Neural progenitor cell (in vitro differentiated cells): ENCODE results near the gene PRKCA. TPM values are rescaled to one million over a fixed set of nuclear protein-coding genes. Genes with fewer than 3 reads are reported as not detected.

ENCODE experiments used
- DNase-seq: peaks from one replicate; pipeline ENCODE4 v3.0.0-alpha.2; 2016; ENCODE audit warnings: low spot score
- H2AFZ ChIP-seq: fragments of 200-600 bp; sonication (generic); replicated peaks from 2 replicates; pipeline ENCODE4 v1.6.1; 2016; ENCODE audit warnings: antibody characterized with exemption
- H3F3A ChIP-seq: fragments of 200-600 bp; sonication (generic); 2 replicates; pipeline ENCODE4 v1.6.1; 2016; ENCODE audit warnings: antibody characterized with exemption, low read depth
- H3K27ac ChIP-seq: fragments of 200-600 bp; sonication (generic); 2 replicates; pipeline ENCODE4 v1.5.1; 2016; ENCODE audit warnings: mild to moderate bottlenecking
- H3K27me3 ChIP-seq: fragments of 200-600 bp; sonication (generic); 2 replicates; pipeline ENCODE4 v1.6.1; 2016; ENCODE audit warnings: mild to moderate bottlenecking, moderate library complexity
- H3K36me3 ChIP-seq: fragments of 200-600 bp; sonication (generic); 2 replicates; pipeline ENCODE4 v1.5.1; 2016
- H3K4me1 ChIP-seq: fragments of 200-600 bp; sonication (generic); 2 replicates; pipeline ENCODE4 v1.6.1; 2016; ENCODE audit warnings: mixed run types
- H3K4me2 ChIP-seq: fragments of 200-600 bp; sonication (generic); 2 replicates; pipeline ENCODE4 v1.6.1; 2016
- H3K4me3 ChIP-seq: fragments of 200-600 bp; sonication (generic); 2 replicates; pipeline ENCODE4 v1.5.1; 2016
- H3K79me2 ChIP-seq: fragments of 200-600 bp; sonication (generic); 2 replicates; pipeline ENCODE4 v1.6.1; 2016; ENCODE audit warnings: low read depth
- H3K9ac ChIP-seq: fragments of 200-600 bp; sonication (generic); 2 replicates; pipeline ENCODE4 v1.6.1; 2016
- H3K9me3 ChIP-seq: fragments of 200-600 bp; sonication (generic); 2 replicates; pipeline ENCODE4 v1.5.1; 2016; ENCODE audit warnings: low read depth
- H4K20me1 ChIP-seq: fragments of 200-600 bp; sonication (generic); 2 replicates; pipeline ENCODE4 v1.6.1; 2016; ENCODE audit warnings: low read depth
- H3K27ac Mint-ChIP-seq: 3 replicates; pipeline ENCODE4 v1.8.0; 2021; ENCODE audit warnings: mixed read lengths
- H3K27me3 Mint-ChIP-seq: 2 replicates; pipeline ENCODE4 v1.8.0; 2022; ENCODE audit warnings: low read depth, mild to moderate bottlenecking, inconsistent platforms, moderate library complexity, mixed read lengths; ENCODE audit not compliant: insufficient read depth
- H3K36me3 Mint-ChIP-seq: 3 replicates; pipeline ENCODE4 v1.8.0; 2021; ENCODE audit warnings: mixed read lengths
- H3K4me1 Mint-ChIP-seq: 3 replicates; pipeline ENCODE4 v1.8.0; 2021; ENCODE audit warnings: mixed read lengths
- H3K4me3 Mint-ChIP-seq: 3 replicates; pipeline ENCODE4 v1.8.0; 2021; ENCODE audit warnings: mild to moderate bottlenecking, moderate library complexity, mixed read lengths
- H3K9me3 Mint-ChIP-seq: 3 replicates; pipeline ENCODE4 v1.8.0; 2020; ENCODE audit warnings: mixed read lengths
- EZH2 ChIP-seq: fragments of 200-600 bp; sonication (generic); IDR thresholded peaks from 2 replicates; pipeline ENCODE4 v1.6.1; 2017; ENCODE audit warnings: antibody characterized with exemption, mild to moderate bottlenecking, moderate library complexity
- EZH2phosphoT487 ChIP-seq: fragments of 200-600 bp; sonication (generic); IDR thresholded peaks from 2 replicates; pipeline ENCODE4 v1.6.1; 2017; ENCODE audit warnings: antibody characterized with exemption
- total RNA-seq: library from RNA; depleted of rRNA; stranded (reverse); fragments of >200 nt; gene quantifications from 2 replicates; pipeline ENCODE4 v1.2.3, GENCODE V29; 2015; ENCODE audit warnings: low replicate concordance
- TF ChIP-seq, protein P1 (sequence below): fragments of 200-600 bp; sonication (generic); IDR thresholded peaks from 2 replicates; pipeline ENCODE4 v1.5.1; 2017; ENCODE audit warnings: antibody characterized with exemption, mild to moderate bottlenecking

Gene PRKCA
- total RNA-seq, 1 donor from 2014 or later, result 2.1 TPM

DNA sequence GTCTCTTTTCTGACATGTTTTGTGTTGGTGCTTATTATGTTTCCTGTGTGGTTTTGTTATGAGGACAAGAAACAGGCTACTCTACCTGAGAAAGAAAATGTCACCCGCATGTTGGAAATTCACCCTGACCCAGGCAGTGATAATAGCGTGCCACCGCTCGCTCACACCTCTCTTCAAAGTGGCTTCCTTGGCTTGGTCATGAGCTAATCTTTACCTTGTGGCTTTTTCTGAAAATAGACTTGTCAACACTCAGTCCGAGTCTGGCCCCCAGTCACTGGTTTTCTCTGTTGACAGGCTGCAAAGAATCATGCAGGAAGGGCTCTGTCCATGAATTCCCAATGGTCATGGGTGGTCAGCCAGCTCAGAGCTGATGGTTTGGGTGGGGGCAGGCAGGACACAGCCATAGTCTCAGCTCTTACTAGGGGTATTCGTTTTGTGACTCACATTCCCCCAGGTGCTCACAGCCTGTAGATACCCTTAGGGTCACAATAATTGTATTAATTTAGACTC, 411.2 kb downstream of the PRKCA start:
- no peak overlapping the region for H2AFZ ChIP-seq
- Mint-ChIP-seq H3K36me3 (no peaks in the 10 kb centered on the region), H3K27ac (no peak overlapping the region), H3K4me1 (peaks cover 57% of the 10 kb centered on the region), H3K27me3 (peaks cover 8% of the 10 kb centered on the region), H3K9me3 (no peaks in the 10 kb centered on the region), H3K4me3 (no peak overlapping the region)
- H3K4me2 ChIP-seq, result no peak overlapping the region
- no peaks in the 10 kb centered on the region for H4K20me1 ChIP-seq
- H3K4me1 ChIP-seq, result peaks cover 20% of the 10 kb centered on the region
- DNase-seq, result no peak
- no peaks in the 10 kb centered on the region for H3K36me3 ChIP-seq
- H3F3A ChIP-seq, result no peaks in the 10 kb centered on the region
- TF ChIP-seq EZH2phosphoT487 (no peak), EZH2 (no peak)
- TF ChIP-seq, protein P1, sequence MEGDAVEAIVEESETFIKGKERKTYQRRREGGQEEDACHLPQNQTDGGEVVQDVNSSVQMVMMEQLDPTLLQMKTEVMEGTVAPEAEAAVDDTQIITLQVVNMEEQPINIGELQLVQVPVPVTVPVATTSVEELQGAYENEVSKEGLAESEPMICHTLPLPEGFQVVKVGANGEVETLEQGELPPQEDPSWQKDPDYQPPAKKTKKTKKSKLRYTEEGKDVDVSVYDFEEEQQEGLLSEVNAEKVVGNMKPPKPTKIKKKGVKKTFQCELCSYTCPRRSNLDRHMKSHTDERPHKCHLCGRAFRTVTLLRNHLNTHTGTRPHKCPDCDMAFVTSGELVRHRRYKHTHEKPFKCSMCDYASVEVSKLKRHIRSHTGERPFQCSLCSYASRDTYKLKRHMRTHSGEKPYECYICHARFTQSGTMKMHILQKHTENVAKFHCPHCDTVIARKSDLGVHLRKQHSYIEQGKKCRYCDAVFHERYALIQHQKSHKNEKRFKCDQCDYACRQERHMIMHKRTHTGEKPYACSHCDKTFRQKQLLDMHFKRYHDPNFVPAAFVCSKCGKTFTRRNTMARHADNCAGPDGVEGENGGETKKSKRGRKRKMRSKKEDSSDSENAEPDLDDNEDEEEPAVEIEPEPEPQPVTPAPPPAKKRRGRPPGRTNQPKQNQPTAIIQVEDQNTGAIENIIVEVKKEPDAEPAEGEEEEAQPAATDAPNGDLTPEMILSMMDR, result no peak
- no peak overlapping the region for H3K4me3 ChIP-seq
- H3K9ac ChIP-seq, result no peak overlapping the region
- H3K27ac ChIP-seq, result no peak overlapping the region
- H3K79me2 ChIP-seq, result no peaks in the 10 kb centered on the region
- no peaks in the 10 kb centered on the region for H3K27me3 ChIP-seq
- H3K9me3 ChIP-seq, result no peaks in the 10 kb centered on the region

DNA sequence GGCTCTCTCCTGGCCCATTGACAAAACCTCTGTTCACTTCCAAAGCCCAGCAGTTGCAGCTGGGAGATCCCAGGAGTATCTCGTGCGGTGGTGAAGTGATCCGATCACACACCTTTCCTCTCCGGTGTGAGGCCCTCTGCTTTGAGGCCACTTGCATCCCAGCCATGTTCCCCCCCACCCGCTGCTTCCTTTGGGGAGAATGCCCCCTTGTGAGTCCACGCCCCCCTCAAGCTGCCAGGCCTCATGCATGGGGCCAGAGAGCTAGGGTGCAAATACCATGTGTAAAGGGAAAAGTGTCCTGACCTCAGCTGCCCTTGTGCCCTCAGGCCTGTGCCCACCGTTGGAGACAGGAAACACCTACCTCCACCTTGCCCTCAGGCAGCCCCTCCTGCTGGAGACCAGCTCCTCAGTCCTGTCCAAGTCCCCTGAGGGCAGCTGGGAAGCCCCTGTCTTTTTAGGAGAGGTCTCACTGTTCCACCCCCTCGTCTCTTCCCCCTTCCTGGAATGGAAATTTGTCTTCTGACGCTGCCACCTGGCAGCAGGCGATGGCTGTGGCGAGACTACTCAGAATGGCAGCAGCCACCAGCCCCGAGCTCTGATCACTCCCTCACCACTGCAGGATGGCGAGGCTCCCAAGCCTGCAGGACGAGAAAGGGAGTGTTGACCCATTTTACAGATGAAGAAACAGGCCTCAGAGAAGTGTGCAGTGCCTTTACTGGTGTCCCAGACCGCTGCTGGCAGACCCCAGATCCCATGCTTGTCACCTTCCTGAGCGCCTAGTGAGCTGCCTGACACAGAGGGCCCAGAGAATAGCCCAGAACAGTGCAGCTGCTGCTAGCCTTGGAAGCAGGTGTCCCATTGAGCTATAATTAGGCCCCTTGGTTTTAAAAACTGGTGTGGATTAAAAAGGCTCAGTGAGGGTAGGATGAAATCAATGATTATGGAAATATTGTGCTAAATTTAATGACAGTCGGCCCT, 411.9 kb downstream of the PRKCA start:
- no peaks in the 10 kb centered on the region for H3K9me3 ChIP-seq
- peaks cover 20% of the 10 kb centered on the region for H3K4me1 ChIP-seq
- H3K9me3 Mint-ChIP-seq, result no peaks in the 10 kb centered on the region
- peaks cover 8% of the 10 kb centered on the region for H3K27me3 Mint-ChIP-seq
- DNase-seq, result no peak
- H3K4me2 ChIP-seq, result no peak overlapping the region
- H3K4me1 Mint-ChIP-seq, result peaks cover 57% of the 10 kb centered on the region
- H3K4me3 ChIP-seq, result no peak overlapping the region
- H3K36me3 ChIP-seq, result no peaks in the 10 kb centered on the region
- H3K27ac ChIP-seq, result no peak overlapping the region
- no peaks in the 10 kb centered on the region for H3F3A ChIP-seq
- no peaks in the 10 kb centered on the region for H3K27me3 ChIP-seq
- H3K9ac ChIP-seq, result no peak overlapping the region
- H4K20me1 ChIP-seq, result no peaks in the 10 kb centered on the region
- H3K79me2 ChIP-seq, result no peaks in the 10 kb centered on the region
- TF ChIP-seq EZH2phosphoT487, result no peak
- TF ChIP-seq, protein P1, result no peak
- no peak for TF ChIP-seq EZH2
- H3K36me3 Mint-ChIP-seq, result no peaks in the 10 kb centered on the region
- H3K4me3 Mint-ChIP-seq, result no peak overlapping the region
- H2AFZ ChIP-seq, result no peak overlapping the region
- H3K27ac Mint-ChIP-seq, result peak overlapping the region; percentile 53

DNA sequence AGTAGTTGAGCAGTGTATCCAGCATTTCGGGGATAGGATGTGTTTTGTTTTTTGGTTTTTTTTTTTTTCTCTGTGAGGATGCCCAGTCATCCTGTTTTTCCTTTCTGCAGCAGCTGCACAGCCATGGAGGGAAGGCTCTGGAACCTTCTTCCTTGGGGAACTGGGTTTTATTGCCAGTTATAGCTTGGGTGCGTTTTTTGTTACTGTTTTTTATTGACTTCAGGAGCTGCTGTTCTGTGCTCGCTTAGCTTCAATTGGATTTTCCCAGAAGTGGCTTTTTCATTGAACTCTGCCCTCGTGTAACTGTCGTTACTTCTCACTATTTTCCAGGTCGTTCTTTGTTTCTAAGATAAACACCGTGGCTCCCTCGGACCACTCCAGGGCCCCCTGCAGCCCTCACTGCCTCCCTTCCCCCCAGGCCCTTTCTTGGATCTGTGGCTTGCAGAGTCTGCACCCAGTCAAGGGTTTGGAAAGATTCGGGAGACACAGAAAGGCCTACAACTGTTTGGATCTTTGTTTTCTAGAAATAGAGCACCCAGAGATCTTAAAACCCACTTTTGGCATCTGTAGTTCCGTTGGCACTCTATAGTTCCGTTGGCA, 412.8 kb downstream of the PRKCA start:
- no peak for DNase-seq
- Histone ChIP-seq H3K79me2 (no peaks in the 10 kb centered on the region), H3K36me3 (no peaks in the 10 kb centered on the region), H3K9ac (no peak overlapping the region), H3F3A (no peaks in the 10 kb centered on the region), H3K27me3 (no peaks in the 10 kb centered on the region), H3K27ac (no peak overlapping the region), H4K20me1 (no peaks in the 10 kb centered on the region), H3K9me3 (no peaks in the 10 kb centered on the region), H2AFZ (peak overlapping the region; percentile 85), H3K4me1 (peaks cover 20% of the 10 kb centered on the region), H3K4me3 (no peak overlapping the region), H3K4me2 (peak overlapping the region; percentile 47)
- TF ChIP-seq EZH2phosphoT487 (no peak), EZH2 (no peak)
- TF ChIP-seq, protein P1, result no peak
- no peaks in the 10 kb centered on the region for H3K36me3 Mint-ChIP-seq
- no peak overlapping the region for H3K27ac Mint-ChIP-seq
- H3K4me3 Mint-ChIP-seq, result no peak overlapping the region
- H3K9me3 Mint-ChIP-seq, result no peaks in the 10 kb centered on the region
- peaks cover 11% of the 10 kb centered on the region for H3K27me3 Mint-ChIP-seq
- H3K4me1 Mint-ChIP-seq, result peaks cover 57% of the 10 kb centered on the region
